SK-N-MC (cell line): Measurements from ENCODE around the gene POFUT2.

ENCODE experiments used
- EZH2 ChIP-seq: fragments of 200-600 bp; sonication (generic); IDR thresholded peaks from one replicate; pipeline ENCODE4 v1.6.1; 2017; ENCODE audit warnings: antibody characterized with exemption
- FOXP2 ChIP-seq: optimal IDR thresholded peaks from 2 replicates; pipeline ENCODE3; 2011; ENCODE audit warnings: mild to moderate bottlenecking, moderate library complexity; ENCODE audit not compliant: insufficient read depth; ENCODE audit errors: extremely low read length, control extremely low read depth
- POLR2AphosphoS5 ChIP-seq: IDR thresholded peaks from 2 replicates; pipeline ENCODE4 v1.6.1; 2012; ENCODE audit warnings: mild to moderate bottlenecking, low read depth, low read length, borderline replicate concordance

- TF ChIP-seq EZH2 = no peak
- no peak for TF ChIP-seq POLR2AphosphoS5
- no peak for TF ChIP-seq FOXP2
Measured at GRCh38 chr21:45288441-45288841, 746 bp upstream of the POFUT2 start.
